Measurements from ENCODE around the gene CYFIP2. TPM values are rescaled to one million over a fixed set of nuclear protein-coding genes. Genes with fewer than 3 reads are reported as not detected.
"Not testable (repeated sequence)": the region's sequence is repeated elsewhere in the genome, so short reads cannot be mapped to it uniquely, and the experiment has no call there.

Gene CYFIP2
- polyA plus RNA-seq (ENCODE audit: insufficient read length in 3 of 3) = 100 to 1,000 TPM; 114 to 135 (median 126) TPM

DNA sequence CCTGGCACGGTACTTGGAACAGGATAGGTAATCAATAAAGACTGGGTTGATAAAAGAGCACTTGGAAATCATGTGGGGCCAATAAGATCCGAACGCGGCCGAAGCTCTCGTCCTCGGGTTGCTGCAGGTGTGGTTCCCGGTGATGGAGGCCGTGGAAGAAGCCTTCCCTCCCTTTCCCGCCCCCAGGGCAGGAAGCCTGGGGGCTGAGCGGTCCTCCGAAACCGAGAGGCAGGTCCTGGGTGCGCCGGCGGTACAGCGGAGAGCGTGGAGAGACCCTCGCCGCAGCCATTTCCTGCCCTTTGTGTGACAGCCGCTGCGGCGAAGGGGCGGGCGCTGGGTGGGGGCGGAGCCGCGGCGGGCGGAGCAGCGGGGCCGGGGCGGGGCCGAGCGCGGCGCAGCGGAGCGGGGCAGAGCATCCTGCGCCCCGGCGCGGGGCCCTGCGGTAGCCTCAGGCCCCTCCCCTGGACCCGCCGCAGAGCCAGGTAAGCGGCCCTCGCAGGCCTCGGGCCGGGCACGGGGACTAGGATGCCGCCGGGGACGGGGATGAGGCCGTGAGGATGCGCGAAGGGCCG is at the start of gene CYFIP2:
Gene CYFIP2 (plus strand): TSS at position 410 of the 572 bp plus-strand sequence. CDS start 19,239 bp downstream, outside the sequence.
- peak in 1 of 3 donors; percentile 49 for DNase-seq (ENCODE audit: low read depth in 3 of 3, low spot score in 2 of 3)

DNA sequence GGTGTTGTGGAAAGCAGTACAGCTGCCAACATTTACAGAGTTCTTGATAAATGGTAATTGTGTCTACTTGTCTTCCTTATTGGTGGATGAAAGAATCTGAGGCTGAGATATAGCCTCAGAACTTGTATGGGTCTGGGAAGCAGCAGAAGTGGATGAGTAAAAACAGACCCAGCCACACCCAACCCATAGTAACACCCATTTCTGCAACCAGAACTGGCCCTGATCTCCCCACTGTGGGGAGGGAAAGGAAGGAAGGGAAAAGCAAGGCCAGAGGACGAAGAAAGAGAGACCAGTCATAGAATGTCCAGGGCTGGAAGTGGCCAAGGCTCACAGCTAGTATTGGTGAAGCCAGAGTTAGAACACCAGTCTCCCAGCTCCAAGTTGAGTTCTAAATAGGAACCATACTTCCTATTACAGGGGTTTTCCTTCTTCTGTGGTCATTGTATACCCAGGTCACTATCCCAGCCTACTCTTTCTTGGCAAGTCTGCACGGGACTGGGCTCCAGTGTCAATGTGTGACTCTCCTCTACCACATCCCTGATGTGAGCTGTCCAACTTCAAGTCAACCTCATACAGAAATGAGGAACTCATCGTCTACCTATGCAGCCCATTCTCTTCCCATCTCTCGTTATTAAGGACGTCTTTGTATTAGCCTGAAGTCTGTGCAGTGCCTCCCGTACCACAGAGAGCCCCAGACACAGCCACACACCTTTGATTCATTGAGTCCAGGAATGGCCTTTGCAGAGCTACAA is 49.4 kb upstream of the CYFIP2 start:
- DNase-seq (ENCODE audit: low read depth in 3 of 3, low spot score in 2 of 3) = no peak

DNA sequence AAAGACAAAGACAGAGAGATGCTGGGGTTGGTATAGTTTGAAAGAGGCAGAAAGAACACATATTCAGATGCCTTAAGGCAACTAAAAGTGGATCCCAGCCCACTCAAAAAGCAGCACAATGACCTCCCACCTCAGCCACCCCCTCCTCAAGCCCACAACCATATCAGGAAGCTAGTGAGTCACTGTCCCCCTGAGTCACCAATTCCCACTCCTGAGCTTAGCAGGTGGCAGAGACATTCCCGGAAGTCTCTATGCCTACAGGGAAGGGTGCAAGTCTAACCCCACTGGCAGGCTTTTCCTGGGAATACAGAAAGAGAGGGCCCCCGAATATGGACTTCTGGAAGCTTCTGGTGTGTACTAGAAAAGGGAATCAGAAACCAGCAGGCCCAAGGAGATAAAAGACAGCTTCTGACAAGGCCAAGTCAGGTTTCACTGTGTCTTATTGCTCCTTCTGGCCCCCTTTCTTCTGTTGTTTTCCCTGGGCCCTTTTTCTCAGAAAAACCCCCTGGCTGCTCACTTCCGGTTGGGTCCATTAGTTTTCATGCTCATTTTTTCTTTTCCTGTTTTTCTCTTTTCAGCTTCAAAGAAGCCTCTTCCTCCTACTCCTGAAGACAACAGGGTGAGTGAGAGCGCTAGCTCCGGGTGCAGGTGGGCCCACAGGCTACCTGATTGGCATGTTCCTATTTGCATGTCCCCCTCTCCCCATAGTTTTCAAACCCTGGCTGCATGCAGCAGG is 48.5 kb upstream of the CYFIP2 start:
- DNase-seq (ENCODE audit: low read depth in 3 of 3, low spot score in 2 of 3) = no peak

DNA sequence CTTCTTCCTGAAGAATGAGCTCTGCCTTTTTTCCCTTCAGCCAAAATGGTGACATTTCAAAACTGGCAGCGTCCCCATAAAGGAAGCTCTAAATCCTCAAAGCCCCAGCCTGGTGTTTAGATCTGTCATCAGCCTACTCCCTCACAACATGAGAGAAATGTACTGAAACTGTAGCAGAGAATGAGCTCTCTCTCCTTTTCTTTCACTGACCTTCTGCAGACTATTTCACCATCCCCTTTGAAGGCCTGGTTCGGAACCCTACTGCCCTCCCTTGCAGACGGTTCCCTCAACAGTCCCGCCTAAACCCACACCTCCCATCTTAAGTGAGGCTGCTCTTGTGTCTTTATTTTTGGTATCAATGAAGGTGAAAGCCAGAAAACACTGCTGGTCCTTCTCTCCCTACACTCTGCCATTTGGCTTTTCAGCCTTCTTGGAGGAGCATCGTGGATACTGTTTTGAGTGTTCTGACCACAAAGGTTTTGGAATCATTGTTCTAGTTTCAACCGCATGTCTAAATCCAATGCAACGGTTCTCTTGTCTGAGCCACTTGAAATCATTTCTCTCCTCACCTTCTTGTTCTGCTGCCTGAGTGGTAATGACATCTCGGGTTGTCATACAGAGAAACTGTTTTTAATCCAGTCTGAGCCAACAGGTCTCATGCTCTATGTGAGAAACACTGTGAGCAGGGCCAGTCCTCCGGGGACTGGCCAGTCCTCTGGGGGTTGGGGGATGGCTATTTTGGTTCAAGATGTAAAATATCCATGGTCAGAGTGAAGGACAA is 46.2 kb upstream of the CYFIP2 start:
- DNase-seq (ENCODE audit: low read depth in 3 of 3, low spot score in 2 of 3) = no peak

DNA sequence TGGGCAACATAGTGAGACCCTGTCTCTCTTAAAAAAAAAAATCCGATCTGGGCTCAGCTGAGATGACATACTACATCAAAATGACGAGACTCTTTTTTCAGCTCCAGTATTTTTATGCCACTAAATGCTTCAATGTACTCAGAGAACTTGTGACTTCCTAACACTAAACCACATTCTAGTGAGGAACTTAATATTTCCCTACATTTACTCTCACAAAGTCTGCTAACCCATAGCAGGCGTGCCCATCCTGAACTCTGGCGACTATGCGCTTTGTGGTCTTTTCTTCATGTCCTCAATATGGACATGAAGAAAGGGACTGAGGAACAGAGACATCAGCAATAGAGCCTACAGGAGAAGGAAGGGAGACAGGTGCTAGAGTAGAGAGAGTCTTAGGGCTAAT is 44.0 kb upstream of the CYFIP2 start:
- no peak for DNase-seq (ENCODE audit: low read depth in 3 of 3, low spot score in 2 of 3)

DNA sequence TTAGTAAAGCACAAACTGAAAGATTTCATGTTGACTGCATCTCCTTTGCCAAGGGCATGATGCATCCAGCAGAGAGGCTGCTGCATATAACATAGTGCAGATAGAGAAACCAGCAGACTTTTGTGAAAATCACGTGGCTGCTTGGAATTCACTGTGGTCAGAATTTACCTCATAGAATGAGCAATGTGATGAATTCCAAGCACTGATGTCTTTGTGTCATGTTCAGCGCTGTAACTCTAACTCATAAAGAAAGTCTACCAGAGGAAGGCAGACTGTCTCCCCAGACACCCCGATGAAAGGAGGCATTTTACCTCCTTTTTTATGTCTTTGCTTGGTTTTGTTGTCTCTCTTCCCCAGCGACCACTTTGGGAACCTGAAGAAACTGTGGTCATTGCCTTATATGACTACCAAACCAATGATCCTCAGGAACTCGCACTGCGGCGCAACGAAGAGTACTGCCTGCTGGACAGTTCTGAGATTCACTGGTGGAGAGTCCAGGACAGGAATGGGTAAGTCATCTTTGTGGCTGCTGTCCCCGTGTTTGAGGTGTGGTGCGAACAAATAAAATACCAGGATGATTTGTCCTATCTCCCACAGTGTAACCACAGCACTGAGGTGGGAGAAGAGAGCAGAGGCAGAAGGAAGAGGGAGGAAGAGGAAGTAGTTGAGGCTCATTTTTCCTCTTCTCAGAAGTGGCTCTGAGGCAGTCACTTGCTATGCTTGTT is 43.3 kb upstream of the CYFIP2 start:
- no peak for DNase-seq (ENCODE audit: low read depth in 3 of 3, low spot score in 2 of 3)

DNA sequence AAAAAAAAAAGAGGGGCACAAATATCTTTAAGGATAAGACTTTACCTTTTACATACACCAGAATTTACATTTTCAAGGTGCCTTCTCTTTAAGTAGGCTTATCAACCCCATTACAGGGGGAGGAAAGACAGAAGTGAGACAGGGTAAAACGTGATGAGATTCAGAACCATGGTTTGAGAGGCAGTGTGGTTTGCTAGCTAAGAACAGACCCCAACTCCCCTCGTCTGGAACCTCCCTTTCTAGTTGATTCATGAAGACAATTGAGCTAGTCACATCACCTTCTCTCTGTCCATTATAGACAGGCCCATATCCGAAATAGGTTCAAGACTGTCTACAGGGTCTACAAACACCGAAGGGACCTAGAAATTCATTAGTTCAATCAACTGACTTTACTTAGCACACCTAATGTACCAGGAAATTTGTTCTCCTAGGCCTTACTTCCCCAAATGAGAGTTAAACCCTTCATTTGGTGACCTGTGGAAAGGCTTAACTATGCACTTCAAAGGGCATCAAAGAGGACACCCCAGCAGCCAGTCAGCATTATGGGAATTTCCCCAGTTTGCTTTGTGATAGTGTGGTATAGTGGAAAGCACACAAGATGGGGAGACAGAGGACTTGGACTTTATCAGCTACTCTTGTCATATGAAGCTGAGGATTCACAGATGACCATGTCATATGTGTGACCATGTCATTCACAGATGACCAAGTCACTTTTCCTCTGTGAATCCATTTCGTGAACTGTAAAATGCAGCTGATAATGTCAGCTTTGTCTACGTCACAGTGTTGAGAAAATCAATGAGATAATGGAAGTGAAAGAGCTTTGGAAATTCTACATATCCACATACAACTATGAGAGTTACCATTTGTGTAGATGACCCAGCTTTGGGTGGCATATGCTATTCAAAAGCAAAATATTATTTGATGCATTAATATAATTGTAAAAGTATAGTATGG is 40.2 kb upstream of the CYFIP2 start:
- DNase-seq (ENCODE audit: low read depth in 3 of 3, low spot score in 2 of 3) = no peak

DNA sequence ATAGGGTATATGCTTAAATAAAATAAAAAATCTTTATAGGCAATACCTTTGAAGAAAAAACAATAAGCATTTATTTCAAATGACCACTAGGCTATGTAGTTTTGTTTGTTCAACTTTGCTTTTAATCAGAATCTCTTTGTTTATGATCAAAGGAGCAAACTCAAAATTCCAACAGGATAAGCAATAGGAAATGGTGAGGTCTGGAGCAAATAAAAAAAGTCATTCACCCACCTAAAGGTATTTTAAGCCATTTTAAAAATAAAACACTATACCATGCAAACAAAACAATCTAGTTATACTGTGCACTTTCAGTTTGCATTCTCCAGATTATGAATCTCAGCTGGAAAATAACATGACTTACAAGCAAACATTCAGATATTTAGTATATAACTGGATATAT is 35.3 kb upstream of the CYFIP2 start:
- DNase-seq (ENCODE audit: low read depth in 3 of 3, low spot score in 2 of 3) = no peak

DNA sequence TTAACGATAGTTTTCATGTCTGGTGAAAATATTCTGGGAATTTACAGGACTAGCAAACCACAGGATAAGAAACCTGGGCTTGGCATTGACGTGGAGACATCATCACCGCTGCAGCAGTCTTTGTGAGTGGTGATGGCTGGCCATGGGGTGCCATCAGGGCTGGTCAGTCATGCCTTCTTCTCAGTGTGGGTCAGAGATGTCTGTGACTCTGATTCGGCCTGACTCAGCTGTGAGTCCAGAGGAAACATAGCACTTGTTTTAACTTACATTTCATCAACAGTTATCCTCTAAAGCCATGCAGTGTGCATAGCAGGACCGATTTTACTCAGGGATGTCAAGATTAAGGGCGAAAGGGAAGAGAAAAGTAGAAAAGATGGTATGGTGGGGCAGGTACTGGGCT is 33.2 kb upstream of the CYFIP2 start:
- DNase-seq (ENCODE audit: low read depth in 3 of 3, low spot score in 2 of 3) = no peak

DNA sequence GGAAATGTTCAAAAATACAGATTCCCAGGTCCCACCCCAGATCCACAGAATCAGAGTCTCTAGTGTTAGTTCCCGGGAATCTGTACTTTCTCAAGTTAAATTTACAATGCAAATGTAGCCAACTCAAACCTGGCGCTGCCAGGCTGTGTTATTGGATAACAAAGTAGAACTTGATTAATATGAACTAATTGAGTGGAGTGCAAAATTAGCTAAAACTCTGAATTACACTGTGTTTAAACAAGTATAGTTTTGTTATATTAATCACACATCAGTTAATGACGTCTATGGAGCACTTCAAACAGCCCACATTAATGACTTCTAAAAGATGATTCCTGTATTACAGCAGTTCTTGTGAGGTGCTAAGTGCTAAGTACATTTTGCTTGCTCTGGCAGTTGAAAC is 32.4 kb upstream of the CYFIP2 start:
- DNase-seq (ENCODE audit: low read depth in 3 of 3, low spot score in 2 of 3) = no peak

DNA sequence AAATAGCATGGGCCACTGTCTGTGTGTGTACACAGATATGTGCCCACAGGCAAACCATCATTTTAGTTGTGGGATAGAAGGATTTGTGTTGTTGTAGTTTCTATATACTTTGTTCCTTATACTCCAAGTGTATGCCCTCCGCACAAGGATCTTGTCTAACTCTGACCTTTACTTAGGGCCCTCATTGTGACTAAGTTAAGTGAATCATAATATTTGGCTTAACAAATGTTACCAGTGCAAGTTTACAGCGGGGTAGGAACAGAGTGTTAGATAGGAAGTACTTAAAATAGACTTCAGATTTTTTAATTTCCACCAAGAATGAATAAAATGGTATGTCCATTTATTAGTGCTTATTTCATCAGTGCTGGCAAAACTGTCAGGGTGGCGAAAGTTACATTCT is 29.5 kb upstream of the CYFIP2 start:
- no peak for DNase-seq (ENCODE audit: low read depth in 3 of 3, low spot score in 2 of 3)

DNA sequence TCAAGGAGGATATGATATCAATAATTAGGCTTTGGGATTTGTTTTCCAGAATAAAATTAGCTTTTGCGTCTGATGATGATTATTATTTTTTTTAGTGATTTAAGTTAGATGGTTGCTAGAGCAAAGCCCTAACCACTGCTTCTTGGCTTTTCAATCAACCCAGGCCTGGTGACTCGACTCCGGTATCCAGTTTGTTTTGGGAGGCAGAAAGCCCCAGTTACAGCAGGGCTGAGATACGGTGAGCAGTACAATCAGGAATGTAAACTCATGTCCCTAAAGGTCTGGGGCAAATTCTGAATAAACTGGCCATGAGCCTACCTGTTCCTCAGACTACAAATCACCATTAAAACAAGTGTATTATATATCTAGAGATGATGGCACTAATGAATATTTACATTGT is 24.4 kb upstream of the CYFIP2 start:
- DNase-seq (ENCODE audit: low read depth in 3 of 3, low spot score in 2 of 3) = no peak

DNA sequence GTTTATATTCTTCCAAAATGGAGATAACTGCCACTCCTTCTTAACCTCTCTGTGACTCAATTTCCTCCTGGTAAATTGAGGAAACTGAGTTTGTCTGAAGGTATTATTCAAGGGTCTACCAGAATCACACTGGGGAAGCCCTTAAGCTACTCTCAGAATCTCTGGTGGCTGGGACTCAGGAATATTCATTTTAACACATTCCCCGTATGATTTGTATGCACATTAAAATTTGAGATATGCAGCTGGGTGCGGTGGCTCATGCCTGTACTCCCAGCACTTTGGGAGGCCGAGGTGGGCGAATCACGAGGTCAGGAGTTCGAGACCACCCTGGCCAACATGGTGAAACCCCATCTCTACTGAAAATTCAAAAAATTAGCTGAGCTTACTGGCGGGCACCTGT is 21.2 kb upstream of the CYFIP2 start:
- not testable (repeated sequence) for DNase-seq (ENCODE audit: low read depth in 3 of 3, low spot score in 2 of 3)

DNA sequence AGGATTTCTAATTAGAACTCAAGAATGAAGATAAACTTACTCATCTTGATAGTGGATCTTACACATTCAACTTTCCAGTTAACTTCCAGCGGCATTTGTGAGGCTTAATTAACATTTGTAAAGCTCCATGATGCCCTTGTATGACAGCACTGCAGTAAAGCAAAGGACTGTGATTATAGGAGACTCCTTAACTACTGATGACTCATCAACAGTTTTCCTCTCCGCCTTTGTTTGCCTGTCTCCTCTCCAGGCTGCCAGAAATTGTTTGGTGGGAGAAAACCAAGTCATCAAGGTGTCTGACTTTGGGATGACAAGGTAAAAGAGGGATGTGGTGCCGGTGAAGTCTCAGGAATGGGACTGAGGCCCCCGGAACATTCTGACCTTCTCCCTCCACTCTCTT is 20.4 kb upstream of the CYFIP2 start:
- no peak for DNase-seq (ENCODE audit: low read depth in 3 of 3, low spot score in 2 of 3)

DNA sequence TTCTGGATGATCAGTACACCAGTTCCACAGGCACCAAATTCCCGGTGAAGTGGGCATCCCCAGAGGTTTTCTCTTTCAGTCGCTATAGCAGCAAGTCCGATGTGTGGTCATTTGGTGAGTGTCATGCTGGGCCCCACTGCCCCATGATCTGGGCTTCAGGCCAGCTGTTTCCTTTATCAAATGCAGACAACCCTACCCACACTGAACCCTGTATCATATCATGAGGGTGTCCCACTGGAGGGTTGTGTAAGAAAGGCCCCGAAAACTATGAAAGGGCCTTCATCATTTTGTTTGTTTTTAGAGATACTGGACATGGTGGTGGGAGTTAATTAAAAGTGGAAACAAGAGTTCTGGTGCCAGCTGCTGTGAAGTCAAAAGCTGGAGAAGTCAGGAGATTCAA is 20.0 kb upstream of the CYFIP2 start:
- DNase-seq (ENCODE audit: low read depth in 3 of 3, low spot score in 2 of 3) = no peak

DNA sequence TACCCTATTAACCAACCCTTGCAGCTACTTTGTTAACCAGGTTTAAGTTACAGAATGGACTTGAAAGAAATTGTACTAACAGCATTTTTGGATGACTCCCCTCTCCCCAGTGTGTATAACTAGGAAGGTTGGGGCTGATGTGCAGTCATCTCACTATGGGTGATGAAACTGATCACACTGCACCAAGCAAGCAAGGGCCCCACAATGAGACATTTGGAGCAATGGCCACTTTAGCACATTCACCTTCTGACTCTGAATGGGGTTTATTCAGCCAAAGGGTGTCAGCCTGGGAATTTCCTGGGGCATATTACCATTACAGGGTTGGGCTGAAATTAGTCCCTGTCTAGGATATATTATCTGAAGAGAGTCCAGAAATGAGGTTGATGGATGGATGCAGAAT is 18.7 kb upstream of the CYFIP2 start:
- no peak for DNase-seq (ENCODE audit: low read depth in 3 of 3, low spot score in 2 of 3)

DNA sequence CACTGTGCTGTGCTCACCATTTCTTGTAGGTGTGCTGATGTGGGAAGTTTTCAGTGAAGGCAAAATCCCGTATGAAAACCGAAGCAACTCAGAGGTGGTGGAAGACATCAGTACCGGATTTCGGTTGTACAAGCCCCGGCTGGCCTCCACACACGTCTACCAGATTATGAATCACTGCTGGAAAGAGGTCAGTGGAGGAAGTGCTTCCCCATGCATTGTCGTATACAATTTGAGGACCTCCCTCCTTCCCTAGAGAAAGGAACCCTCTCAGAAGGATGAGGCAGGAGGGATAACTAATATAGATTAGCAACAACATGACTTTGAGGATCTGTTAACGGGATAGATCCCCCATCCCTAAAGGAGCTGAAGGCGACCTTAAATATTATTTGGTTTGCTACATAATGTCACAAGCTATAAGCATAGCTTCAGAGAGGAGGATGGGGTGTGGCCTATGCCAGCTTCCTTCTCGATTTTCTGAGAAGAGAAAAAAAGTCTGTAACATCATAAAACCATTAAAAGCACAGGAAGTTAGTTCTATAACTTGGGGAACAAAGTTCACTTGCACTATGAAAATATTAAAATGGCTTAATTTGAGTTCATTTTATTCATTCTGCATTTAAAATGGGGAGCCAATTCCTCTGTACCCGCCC is 17.0 kb upstream of the CYFIP2 start:
- no peak for DNase-seq (ENCODE audit: low read depth in 3 of 3, low spot score in 2 of 3)

DNA sequence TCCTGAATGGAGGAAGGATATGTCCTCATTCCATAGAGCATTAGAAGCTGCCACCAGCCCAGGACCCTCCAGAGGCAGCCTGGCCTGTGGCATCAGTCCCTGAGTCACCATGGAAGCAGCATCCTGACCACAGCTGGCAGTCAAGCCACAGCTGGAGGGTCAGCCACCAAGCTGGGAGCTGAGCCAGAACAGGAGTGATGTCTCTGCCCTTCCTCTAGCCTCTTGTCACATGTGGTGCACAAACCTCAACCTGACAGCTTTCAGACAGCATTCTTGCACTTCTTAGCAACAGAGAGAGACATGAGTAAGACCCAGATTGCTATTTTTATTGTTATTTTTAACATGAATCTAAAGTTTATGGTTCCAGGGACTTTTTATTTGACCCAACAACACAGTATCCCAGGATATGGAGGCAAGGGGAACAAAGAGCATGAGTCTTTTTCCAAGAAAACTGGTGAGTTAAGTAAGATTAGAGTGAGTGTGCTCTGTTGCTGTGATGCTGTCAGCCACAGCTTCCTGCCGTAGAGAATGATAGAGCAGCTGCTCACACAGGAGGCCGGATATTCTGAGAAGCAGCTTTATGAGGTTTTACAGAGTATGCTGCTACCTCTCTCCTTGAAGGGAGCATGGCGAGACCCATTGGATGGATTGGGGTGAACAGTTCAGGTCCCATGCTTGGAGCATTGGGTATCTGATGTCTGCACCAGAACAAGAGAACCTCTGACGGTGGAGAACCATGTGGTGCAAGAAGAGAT is 13.0 kb upstream of the CYFIP2 start:
- DNase-seq (ENCODE audit: low read depth in 3 of 3, low spot score in 2 of 3) = no peak
